ENCODE results near the gene MAP3K8. TPM values are rescaled to one million over a fixed set of nuclear protein-coding genes. Genes with fewer than 3 reads are reported as not detected.
A peak's percentile ranks its signal among the peaks of the same experiment; 100 is the strongest.

Gene MAP3K8
- total RNA-seq, 1 donor from 2014 or later = 15.8 TPM

DNA sequence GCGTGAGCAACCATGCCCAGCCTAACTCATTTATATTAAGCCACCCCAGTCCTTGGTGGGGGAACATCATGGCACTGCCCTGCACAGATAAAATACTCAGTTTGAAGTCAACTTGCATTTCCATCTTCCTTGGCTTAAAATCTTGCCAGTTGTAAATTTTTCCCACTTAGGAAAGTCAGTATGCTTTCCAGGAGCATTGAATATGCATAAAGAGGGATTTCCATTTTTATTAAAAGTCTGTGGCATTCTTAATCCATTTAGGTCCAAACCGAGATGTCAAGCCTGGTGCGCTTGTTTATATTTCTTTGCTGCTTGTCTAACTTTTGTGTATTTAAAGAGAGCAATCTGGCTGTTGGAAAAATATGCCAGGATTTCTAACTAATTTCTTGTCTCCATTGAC lies 26.1 kb downstream of the MAP3K8 start:
- Histone ChIP-seq H3K27ac (peak overlapping the region; percentile 11 to 27), H3K9me3 (no peaks in the 10 kb centered on the region), H3K27me3 (no peaks in the 10 kb centered on the region), H3K4me1 (peaks cover 6 to 32% of the 10 kb centered on the region in 2 donors), H3K36me3 (peaks cover 48 to 70% of the 10 kb centered on the region in 2 donors), H3K4me3 (no peak overlapping the region)
- TF ChIP-seq, protein P1, sequence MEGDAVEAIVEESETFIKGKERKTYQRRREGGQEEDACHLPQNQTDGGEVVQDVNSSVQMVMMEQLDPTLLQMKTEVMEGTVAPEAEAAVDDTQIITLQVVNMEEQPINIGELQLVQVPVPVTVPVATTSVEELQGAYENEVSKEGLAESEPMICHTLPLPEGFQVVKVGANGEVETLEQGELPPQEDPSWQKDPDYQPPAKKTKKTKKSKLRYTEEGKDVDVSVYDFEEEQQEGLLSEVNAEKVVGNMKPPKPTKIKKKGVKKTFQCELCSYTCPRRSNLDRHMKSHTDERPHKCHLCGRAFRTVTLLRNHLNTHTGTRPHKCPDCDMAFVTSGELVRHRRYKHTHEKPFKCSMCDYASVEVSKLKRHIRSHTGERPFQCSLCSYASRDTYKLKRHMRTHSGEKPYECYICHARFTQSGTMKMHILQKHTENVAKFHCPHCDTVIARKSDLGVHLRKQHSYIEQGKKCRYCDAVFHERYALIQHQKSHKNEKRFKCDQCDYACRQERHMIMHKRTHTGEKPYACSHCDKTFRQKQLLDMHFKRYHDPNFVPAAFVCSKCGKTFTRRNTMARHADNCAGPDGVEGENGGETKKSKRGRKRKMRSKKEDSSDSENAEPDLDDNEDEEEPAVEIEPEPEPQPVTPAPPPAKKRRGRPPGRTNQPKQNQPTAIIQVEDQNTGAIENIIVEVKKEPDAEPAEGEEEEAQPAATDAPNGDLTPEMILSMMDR (IDR thresholded peaks at IDR 0.05) = no peak
- intact Hi-C loops (cut with DNase I) = no loop called here
- no peak for DNase-seq (ENCODE audit: low spot score in 2 of 2)

DNA sequence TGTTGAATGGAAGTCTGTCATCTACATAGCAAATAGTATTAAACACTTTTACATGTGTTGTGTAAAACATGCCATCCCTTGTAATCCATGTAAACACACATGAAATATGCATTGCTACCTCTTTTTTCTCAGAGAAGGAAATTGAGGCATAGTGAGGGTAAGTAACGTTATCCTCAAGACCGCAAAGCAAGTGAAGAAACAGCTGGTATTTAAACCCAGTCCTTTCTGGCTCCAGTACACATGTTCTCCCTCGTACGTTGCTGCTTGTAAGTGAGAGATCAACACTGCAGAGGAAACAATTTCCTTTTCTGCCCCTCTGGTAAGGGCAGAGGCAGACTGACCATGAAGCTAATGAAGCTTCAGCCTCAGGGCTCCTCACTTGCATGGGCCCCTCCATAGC lies 28.5 kb downstream of the MAP3K8 start:
- intact Hi-C loops (cut with DNase I) = no loop called here
- H3K4me3 ChIP-seq = no peak overlapping the region
- no peaks in the 10 kb centered on the region for H3K27me3 ChIP-seq
- H3K4me1 ChIP-seq = peaks cover 0 to 10% of the 10 kb centered on the region in 2 donors
- H3K9me3 ChIP-seq = no peaks in the 10 kb centered on the region
- TF ChIP-seq, protein P1 (IDR thresholded peaks at IDR 0.05) = no peak
- peak overlapping the region in 1 of 2 donors; percentile 34 for H3K27ac ChIP-seq
- DNase-seq (ENCODE audit: low spot score in 2 of 2) = no peak
- H3K36me3 ChIP-seq = peaks cover 47 to 56% of the 10 kb centered on the region in 2 donors

DNA sequence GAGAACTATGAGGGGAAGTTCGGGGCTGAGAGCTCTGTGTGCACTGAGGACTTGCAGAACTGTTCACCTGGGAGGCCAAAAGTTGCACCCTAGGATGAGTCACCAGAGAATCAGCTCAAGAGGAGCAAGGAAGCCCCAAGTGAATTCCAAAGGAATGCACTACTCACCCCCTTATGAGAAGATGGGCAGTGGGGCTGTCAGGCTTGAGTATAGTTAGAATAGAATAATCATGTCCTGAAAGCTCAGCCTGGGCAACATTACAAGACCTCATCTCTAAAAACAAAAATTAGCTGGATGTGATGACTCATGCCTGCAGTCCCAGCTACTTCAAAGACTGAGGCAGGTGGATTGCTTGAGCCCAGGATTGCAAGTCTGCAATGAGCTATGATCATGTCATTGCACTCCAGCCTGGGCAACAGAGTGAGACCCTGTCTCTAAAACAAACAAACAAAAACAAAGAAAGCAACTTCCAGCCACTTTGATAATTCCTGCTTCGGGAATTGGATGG lies 30.0 kb downstream of the MAP3K8 start:
- H3K27me3 ChIP-seq = no peaks in the 10 kb centered on the region
- no peaks in the 10 kb centered on the region for H3K4me1 ChIP-seq
- no peak overlapping the region for H3K4me3 ChIP-seq
- H3K9me3 ChIP-seq = no peaks in the 10 kb centered on the region
- H3K27ac ChIP-seq = peak overlapping the region in 1 of 2 donors; percentile 12
- no peak for DNase-seq (ENCODE audit: low spot score in 2 of 2)
- peaks cover 32 to 42% of the 10 kb centered on the region in 2 donors for H3K36me3 ChIP-seq
- intact Hi-C loops (cut with DNase I) = loop anchor here (1.0 kb wide), 1 partner anchor 22 kb away; no protein-coding TSS in a partner anchor
- TF ChIP-seq, protein P1 (IDR thresholded peaks at IDR 0.05) = no peak

DNA sequence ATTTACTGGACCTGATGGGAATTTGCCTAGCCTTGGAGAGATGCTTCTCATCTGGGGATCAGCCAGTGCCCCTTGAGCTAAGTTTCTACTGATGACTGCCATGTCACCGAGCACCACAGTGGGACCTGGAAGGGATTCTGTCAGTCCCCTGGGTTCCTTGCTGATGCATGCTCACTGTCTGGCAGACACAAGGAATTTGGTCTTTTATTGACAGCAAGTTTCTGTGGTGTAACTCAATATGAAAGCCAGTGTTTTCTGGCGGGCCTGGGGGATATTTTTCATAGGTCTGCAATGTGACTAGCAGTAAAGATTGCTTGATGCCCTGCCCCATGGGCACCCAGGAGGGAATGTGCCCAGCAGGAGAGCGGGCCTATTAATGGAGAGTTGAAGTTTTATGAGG lies 30.7 kb downstream of the MAP3K8 start:
- no peaks in the 10 kb centered on the region for H3K27me3 ChIP-seq
- no peaks in the 10 kb centered on the region for H3K4me1 ChIP-seq
- no peak overlapping the region for H3K4me3 ChIP-seq
- intact Hi-C loops (cut with DNase I) = no loop called here
- TF ChIP-seq, protein P1 (IDR thresholded peaks at IDR 0.05) = no peak
- H3K9me3 ChIP-seq = no peaks in the 10 kb centered on the region
- H3K36me3 ChIP-seq = peaks cover 26 to 35% of the 10 kb centered on the region in 2 donors
- peak overlapping the region in 1 of 2 donors; percentile 12 for H3K27ac ChIP-seq
- no peak for DNase-seq (ENCODE audit: low spot score in 2 of 2)

DNA sequence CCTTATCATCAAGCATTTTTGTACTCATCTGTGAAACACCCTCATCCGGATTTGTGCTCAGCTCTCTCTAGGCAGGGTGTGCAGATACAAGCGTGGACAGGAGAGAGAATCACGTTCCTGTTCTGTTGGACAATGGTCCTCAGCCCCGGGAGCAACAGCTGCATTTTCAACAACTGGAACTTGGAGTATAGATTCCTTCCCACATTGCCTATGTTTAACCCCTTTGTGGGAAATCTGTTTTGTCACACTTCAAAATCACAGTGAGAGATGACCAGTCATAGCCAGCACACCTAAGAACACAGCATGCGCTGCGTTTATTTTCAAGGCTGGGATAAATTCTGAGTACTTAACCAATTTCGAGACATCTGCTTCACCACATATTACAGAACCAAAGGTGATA lies 32.5 kb downstream of the MAP3K8 start:
- H3K27me3 ChIP-seq = no peaks in the 10 kb centered on the region
- DNase-seq (ENCODE audit: low spot score in 2 of 2) = no peak
- H3K36me3 ChIP-seq = peaks cover 10 to 17% of the 10 kb centered on the region in 2 donors
- no peaks in the 10 kb centered on the region for H3K9me3 ChIP-seq
- no peak overlapping the region for H3K4me3 ChIP-seq
- no peak overlapping the region for H3K27ac ChIP-seq
- intact Hi-C loops (cut with DNase I) = no loop called here
- TF ChIP-seq, protein P1 (IDR thresholded peaks at IDR 0.05) = no peak
- no peaks in the 10 kb centered on the region for H3K4me1 ChIP-seq

Data from ascending aorta (tissue), 2 donors.